GM19467 (cell line): ENCODE results near the gene CD99.

Experiments
- ATAC-seq: cut with Tn5 transposase; IDR thresholded peaks from one replicate; pipeline ENCODE4 v1.9.1; 2021; ENCODE audit warnings: mild to moderate bottlenecking, moderate library complexity; ENCODE audit not compliant: unreplicated experiment

Gene CD99

GRCh38 chrX:2697741-2698299, 6.7 kb downstream of the CD99 start:
- ATAC-seq = no peak

DNA sequence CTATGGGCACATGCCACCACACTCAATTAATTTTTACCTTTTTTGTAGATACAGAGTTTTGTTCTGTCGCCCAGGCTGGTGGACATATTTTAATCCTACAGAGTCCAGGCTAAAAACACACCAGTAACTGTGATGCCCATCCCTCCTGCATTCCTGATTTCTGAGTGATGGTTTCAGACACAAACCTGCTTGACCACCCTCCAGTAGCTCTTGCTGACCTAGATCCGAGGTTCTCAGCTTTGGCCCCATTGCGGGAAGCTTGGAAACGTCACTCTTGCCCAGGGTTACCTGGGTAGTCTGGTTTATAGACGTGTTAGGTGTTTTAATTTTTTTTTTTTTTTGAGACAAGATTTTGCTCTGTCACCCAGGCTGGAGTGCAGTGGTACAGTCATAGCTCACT, 7.5 kb downstream of the CD99 start:
- ATAC-seq = no peak

DNA sequence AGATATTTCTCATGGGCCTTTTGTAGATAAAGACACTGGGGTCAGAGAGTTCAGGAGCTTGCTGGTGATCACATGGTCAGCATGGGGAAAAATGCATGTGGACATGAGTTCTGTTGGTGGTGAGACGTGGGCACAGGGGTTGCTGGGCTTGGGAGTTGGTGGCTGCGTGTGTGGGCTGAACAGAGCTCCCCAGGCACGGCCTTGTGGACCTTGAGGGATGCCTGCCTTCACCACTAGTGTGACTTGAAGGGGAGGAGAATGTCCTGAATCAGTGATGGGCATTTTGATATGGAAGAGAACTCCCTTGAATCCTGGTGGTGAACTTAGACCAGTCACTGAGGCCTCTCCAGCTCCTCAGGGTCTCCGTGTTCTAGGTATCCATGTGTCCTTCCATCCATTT, 8.9 kb downstream of the CD99 start:
- ATAC-seq = no peak

- no peak for ATAC-seq
Observed at GRCh38 chrX:2700405-2701320, 9.6 kb downstream of the CD99 start.

DNA sequence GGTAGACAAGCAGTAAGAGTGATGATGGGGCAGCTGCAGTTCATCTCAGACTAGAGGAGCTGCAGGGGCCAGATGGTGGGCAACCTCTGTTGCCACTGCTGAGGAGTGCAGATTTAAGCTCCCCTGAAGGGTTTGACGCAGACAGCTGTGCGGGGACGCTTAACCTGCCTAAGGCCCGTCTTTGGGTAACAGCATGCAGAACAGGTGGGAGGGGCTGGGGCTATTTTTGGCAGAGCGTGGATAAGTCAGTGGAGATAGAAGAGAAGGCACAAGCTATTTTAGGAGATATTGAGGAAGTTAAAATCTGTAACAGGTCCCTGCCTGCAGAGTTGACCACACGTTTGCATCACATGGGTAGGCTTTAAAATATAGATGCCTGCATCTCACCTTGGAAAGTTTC, 10.5 kb downstream of the CD99 start:
- no peak for ATAC-seq

- ATAC-seq = no peak
Observed at GRCh38 chrX:2703991-2704369, 12.9 kb downstream of the CD99 start.

GRCh38 chrX:2705046-2705832, 14.1 kb downstream of the CD99 start:
- no peak for ATAC-seq

DNA sequence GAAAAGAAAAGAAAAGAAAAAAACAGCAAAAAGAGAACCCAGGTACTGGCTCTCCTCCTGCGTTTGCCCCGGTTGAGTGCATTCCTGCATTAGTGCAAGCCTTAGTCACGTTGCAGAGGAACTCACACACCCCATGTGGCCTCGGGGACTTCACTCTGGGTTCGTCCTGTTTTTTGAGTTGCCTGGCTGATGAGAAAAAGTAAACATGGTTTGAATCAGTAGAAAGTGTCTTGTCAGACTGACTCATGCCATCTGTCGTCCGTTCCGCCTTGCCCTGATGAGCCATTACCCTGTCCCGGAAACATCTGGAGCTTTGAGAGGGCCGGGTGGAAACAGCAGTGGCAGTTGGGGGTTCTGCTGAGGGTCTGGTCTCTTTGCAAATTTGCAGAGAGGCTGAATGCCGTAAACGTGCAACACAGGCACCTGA, 16.3 kb downstream of the CD99 start:
- ATAC-seq = peak; percentile 87

DNA sequence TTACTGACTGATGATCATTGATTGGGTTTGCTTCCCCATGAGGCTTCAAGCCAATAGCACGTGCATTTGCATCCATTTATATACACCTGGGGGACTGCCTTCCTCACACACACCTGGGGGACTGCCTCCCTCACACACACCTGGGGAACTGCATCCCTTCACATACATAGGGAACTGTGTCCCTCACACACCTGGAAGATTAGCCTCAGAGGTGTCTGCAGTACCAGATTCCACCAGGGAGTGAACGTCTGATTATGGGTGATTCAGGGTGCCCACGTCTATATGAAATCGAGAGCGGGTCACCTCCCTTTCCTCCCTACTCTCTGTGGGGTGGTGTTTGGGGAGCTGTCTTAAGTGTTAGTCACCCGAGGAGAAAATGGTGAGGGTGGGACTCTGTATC, 16.9 kb downstream of the CD99 start:
- no peak for ATAC-seq

GRCh38 chrX:2708592-2709188, 17.6 kb downstream of the CD99 start:
- ATAC-seq = no peak

GRCh38 chrX:2709556-2709955, 18.5 kb downstream of the CD99 start:
- ATAC-seq = no peak

- no peak for ATAC-seq
Observed at GRCh38 chrX:2710041-2710840, 19.1 kb downstream of the CD99 start.

DNA sequence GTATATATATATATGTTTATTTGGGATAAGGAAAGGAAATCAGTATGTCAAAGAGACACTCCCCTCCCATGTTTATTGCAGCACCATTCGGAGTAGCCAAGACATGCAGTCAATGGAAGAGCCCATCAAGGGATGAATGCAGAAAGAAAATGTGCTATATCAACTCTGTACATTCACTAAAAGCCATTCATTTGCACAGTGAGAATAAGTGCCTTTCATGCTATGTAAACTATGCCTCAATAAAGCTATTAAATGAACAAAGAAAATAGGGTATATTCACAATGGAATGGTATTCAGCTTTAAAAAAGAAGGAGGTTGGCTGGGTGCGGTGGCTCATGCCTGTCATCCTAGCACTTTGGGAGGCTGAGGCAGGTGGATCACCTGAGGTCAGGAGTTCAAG, 20.3 kb downstream of the CD99 start:
- ATAC-seq = no peak

DNA sequence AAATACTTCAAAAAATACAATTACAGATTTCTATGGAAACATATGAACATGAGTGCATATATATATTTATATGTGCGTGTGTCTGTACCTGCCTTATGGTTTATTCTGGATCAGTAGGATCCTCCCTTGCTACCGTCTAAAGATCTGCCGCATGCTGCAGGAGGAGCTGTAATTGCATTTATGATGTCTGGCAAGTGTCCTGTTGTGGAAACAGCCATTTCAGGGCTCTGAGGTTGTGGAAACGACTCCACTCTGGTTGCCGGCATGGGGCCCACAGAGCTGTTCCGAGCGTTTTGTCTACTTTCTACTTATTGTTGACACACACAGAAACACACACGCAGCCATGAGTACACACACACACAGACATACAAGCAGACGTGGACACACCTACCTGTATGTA, 21.3 kb downstream of the CD99 start:
- no peak for ATAC-seq

GRCh38 chrX:2712890-2713840, 22.1 kb downstream of the CD99 start:
- no peak for ATAC-seq

DNA sequence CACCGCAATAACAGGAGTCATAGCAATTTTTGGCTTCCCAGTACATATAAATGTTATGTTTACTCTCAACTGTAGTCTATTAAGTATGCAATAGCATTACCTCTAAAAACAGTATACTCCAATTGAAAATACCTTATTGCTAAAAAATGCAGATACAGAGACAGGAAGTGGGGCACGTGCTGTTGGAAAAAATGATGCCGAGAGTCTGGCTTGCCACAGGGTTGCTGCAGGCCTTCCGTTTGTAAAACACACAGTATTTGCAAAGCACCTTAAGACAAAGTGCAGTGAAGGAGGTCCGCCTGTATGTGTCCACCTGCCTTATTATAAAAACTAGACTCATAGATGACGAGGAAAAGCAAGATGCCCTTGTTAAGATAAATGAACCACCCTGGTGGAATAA, 23.5 kb downstream of the CD99 start:
- ATAC-seq = no peak

DNA sequence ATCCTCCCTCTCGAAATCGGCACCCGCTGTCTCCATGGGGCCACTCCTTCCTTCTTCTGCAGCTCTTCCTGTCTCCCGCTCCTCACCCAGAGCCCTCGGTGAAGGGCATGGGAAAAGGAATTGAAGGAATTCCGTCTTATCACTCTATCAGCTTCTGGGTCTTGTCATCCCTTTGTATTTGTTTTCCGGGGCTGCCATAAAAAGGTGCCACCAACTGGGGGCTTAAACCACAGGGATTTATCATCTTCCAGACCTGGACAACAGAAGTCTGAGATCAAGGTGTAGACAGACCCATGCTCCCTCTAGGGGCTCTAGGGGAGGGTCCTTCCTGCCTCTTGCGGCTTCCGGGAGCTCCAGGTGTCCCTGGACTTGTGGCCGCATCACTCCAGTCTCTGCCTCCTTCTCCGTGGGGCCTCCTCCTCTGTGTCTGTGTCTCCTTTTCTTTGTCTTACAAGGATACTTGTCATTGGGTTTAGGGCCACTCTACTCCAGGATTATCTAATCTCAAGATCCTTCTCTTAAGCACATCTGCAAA, 24.0 kb downstream of the CD99 start:
- ATAC-seq = no peak

- ATAC-seq = no peak
Observed at GRCh38 chrX:2717312-2717711, 26.2 kb downstream of the CD99 start.

- no peak for ATAC-seq
Observed at GRCh38 chrX:2718821-2719220, 27.7 kb downstream of the CD99 start.
